PC-9 (cell line): ENCODE data around the gene ID4. TPM values are rescaled to one million over a fixed set of nuclear protein-coding genes. Genes with fewer than 3 reads are reported as not detected.

Source experiments
- BruUV-seq: library from RNA; stranded (reverse); fragments of 400-500 nt; replicated peaks from 2 replicates; lab custom pipeline; 2021; lab: Mats Ljungman, UMichigan
- CTCF ChIA-PET: fragments of 300-600 bp; sonication (Branson Sonifier 250); formaldehyde crosslinking; loops from one replicate; lab custom pipeline; 2022; ENCODE audit warnings: antibody characterized with exemption; lab: Charles Lee
- POLR2A ChIA-PET: fragments of 300-600 bp; sonication (Branson Sonifier 250); formaldehyde crosslinking; loops from one replicate; lab custom pipeline; 2022; ENCODE audit warnings: antibody characterized with exemption; ENCODE audit not compliant: unreplicated experiment; lab: Charles Lee
- DNase-seq, 2 experiments: peaks; one replicate each; pipeline versions ENCODE4 v3.0.0 to v3.0.0-alpha.2; 2015 to 2022; ENCODE audit warnings: mixed read lengths in 1 of 2
- H2AFZ ChIP-seq: fragments of 200-600 bp; sonication (generic); 2 replicates; pipeline ENCODE4 v1.8.1; 2017; ENCODE audit warnings: antibody characterized with exemption
- H3F3A ChIP-seq: fragments of 200-600 bp; sonication (generic); 2 replicates; pipeline ENCODE4 v1.8.1; 2017; ENCODE audit warnings: antibody characterized with exemption, mild to moderate bottlenecking, low read depth; ENCODE audit not compliant: insufficient read depth
- H3K27ac ChIP-seq: fragments of 200-600 bp; sonication (generic); 2 replicates; pipeline ENCODE4 v1.6.1; 2016; ENCODE audit warnings: mixed run types
- H3K27me3 ChIP-seq: fragments of 200-600 bp; sonication (generic); 2 replicates; pipeline ENCODE4 v1.6.1; 2016; ENCODE audit warnings: low read depth, mixed run types; ENCODE audit not compliant: insufficient read depth
- H3K36me3 ChIP-seq: fragments of 200-600 bp; sonication (generic); 2 replicates; pipeline ENCODE4 v1.6.1; 2016; ENCODE audit warnings: low read depth, mixed run types
- H3K4me1 ChIP-seq: fragments of 200-600 bp; sonication (generic); replicated peaks from 2 replicates; pipeline ENCODE4 v1.6.1; 2016; ENCODE audit warnings: mixed run types; ENCODE audit not compliant: insufficient read depth
- H3K4me2 ChIP-seq: fragments of 200-600 bp; sonication (generic); 2 replicates; pipeline ENCODE4 v1.6.1; 2017; ENCODE audit warnings: mixed run types
- H3K4me3 ChIP-seq: fragments of 200-600 bp; sonication (generic); 2 replicates; pipeline ENCODE4 v1.6.1; 2016; ENCODE audit warnings: mixed run types
- H3K79me2 ChIP-seq: fragments of 200-600 bp; sonication (generic); 2 replicates; pipeline ENCODE4 v1.6.1; 2017; ENCODE audit warnings: low read depth, mixed run types
- H3K9me2 ChIP-seq: fragments of 200-600 bp; sonication (generic); 2 replicates; pipeline ENCODE4 v1.8.1; 2017; ENCODE audit warnings: mild to moderate bottlenecking; ENCODE audit not compliant: insufficient read depth
- H3K9me3 ChIP-seq: fragments of 200-600 bp; sonication (generic); 2 replicates; pipeline ENCODE4 v1.8.1; 2016; ENCODE audit warnings: low read depth; ENCODE audit not compliant: insufficient read depth
- H4K20me1 ChIP-seq: fragments of 200-600 bp; sonication (generic); 2 replicates; pipeline ENCODE4 v1.8.1; 2017; ENCODE audit not compliant: insufficient read depth
- CTCF ChIP-seq: fragments of 200-600 bp; sonication (generic); conservative IDR thresholded peaks from 2 replicates; pipeline ENCODE4 v1.6.1; 2017; ENCODE audit warnings: mixed run types, antibody characterized with exemption, mild to moderate bottlenecking, moderate library complexity
- EZH2 ChIP-seq: fragments of 200-600 bp; sonication (generic); IDR thresholded peaks from 2 replicates; pipeline ENCODE4 v1.8.0; 2017; ENCODE audit warnings: antibody characterized with exemption, low read depth
- intact Hi-C: fragments of 100-400 bp; cut with micrococcal nuclease; formaldehyde crosslinking; loops from one replicate; pipeline ENCODE4 v1.10.0; 2022; ENCODE audit not compliant: unreplicated experiment
- total RNA-seq: library from RNA; stranded (reverse); gene quantifications from 2 replicates; pipeline ENCODE4 v1.2.3, GENCODE V29; 2021

The ID4 gene
- total RNA-seq, 1 experiment from 2014 or later, result 4.4 TPM

DNA sequence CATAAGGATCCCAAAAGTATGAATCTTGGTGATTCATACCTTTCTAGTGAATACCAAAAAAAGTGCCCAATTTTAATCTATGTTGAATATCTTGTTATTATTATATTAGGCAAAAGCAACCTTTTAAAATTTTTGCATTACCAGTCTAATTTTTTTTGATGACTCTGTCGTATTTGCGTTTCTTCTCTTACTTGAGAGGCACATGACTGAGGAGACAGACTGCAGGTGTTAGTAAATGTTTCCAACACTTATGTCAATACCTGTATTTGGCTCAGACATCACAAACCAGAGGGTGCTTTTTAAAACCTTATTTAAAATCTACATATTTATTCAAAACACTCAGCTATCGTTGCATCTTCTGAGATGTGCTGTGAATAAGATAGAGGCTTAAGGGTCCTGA is 27.1 kb downstream of the ID4 start:
- H3K36me3 ChIP-seq, result no peaks in the 10 kb centered on the region
- no peaks in the 10 kb centered on the region for H3K79me2 ChIP-seq
- peaks cover 5% of the 10 kb centered on the region; the same call in 1 of the 2 replicates for H3F3A ChIP-seq
- H3K27me3 ChIP-seq, result no peaks in the 10 kb centered on the region
- no peak for TF ChIP-seq CTCF
- TF ChIP-seq EZH2, result no peak
- peaks cover 28% of the 10 kb centered on the region for H3K4me1 ChIP-seq
- H2AFZ ChIP-seq, result no peak overlapping the region
- no TSS peak for BruUV-seq
- POLR2A ChIA-PET, result no interaction called here
- no peak overlapping the region for H3K27ac ChIP-seq
- intact Hi-C loops, result no loop called here
- H3K4me2 ChIP-seq, result no peak overlapping the region
- no peak overlapping the region for H3K4me3 ChIP-seq
- DNase-seq, result no peak
- H3K9me3 ChIP-seq, result no peaks in the 10 kb centered on the region
- H3K9me2 ChIP-seq, result no peaks in the 10 kb centered on the region
- no peaks in the 10 kb centered on the region for H4K20me1 ChIP-seq
- CTCF ChIA-PET, result no interaction called here

- peaks cover 23% of the 10 kb centered on the region for H3K4me1 ChIP-seq
- H3K36me3 ChIP-seq, result no peaks in the 10 kb centered on the region
- ChIA-PET POLR2A (no interaction called here), CTCF (no interaction called here)
- H3K79me2 ChIP-seq, result no peaks in the 10 kb centered on the region
- no peaks in the 10 kb centered on the region for H3K9me3 ChIP-seq
- peaks cover 2% of the 10 kb centered on the region; the same call in 1 of the 2 replicates for H3F3A ChIP-seq
- H2AFZ ChIP-seq, result no peak overlapping the region
- intact Hi-C loops, result no loop called here
- no peaks in the 10 kb centered on the region for H3K27me3 ChIP-seq
- H4K20me1 ChIP-seq, result no peaks in the 10 kb centered on the region
- H3K9me2 ChIP-seq, result no peaks in the 10 kb centered on the region
- no peak for DNase-seq
- H3K27ac ChIP-seq, result no peak overlapping the region
- no peak overlapping the region for H3K4me3 ChIP-seq
- TF ChIP-seq EZH2, result no peak
- no peak for TF ChIP-seq CTCF
- no TSS peak for BruUV-seq
- H3K4me2 ChIP-seq, result no peak overlapping the region
These were observed 28.0 kb downstream of the ID4 start for GRCh38 chr6:19865178-19865577.

GRCh38 chr6:19866173-19866984 is 29.2 kb downstream of the ID4 start:
- Histone ChIP-seq H3K9me3 (no peaks in the 10 kb centered on the region), H3K4me1 (peaks cover 12% of the 10 kb centered on the region), H4K20me1 (no peaks in the 10 kb centered on the region), H2AFZ (no peak overlapping the region), H3K36me3 (no peaks in the 10 kb centered on the region), H3F3A (no peaks in the 10 kb centered on the region; the same call in 1 of the 2 replicates), H3K27ac (0 out of 2 replicates have a peak overlapping the region, but pooled peaks have one; percentile 14), H3K79me2 (no peaks in the 10 kb centered on the region), H3K4me2 (peak overlapping the region; percentile 15; the same call in 1 of the 2 replicates), H3K27me3 (no peaks in the 10 kb centered on the region), H3K4me3 (no peak overlapping the region), H3K9me2 (no peaks in the 10 kb centered on the region)
- intact Hi-C loops, result no loop called here
- BruUV-seq, result no TSS peak
- TF ChIP-seq CTCF, result no peak
- no peak for TF ChIP-seq EZH2
- ChIA-PET CTCF (no interaction called here), POLR2A (no interaction called here)
- DNase-seq, result no peak
